Cardiac muscle cell (in vitro differentiated cells and primary cell): ENCODE data around the gene CEMP1. TPM values are rescaled to one million over a fixed set of nuclear protein-coding genes. Genes with fewer than 3 reads are reported as not detected.

Source experiments
- DNase-seq, 2 donors: peaks; one replicate each; pipeline versions ENCODE4 v3.0.0 to v3.0.0-alpha.2; 2010 to 2017; ENCODE audit warnings: low read depth in 1 of 2, low spot score in 1 of 2
- H3K27ac ChIP-seq: fragments of 200-600 bp; sonication (generic); 2 replicates; pipeline ENCODE4 v1.5.1; 2016
- H3K27me3 ChIP-seq: fragments of 200-600 bp; sonication (generic); 2 replicates; pipeline ENCODE4 v1.6.0; 2016; ENCODE audit warnings: control low read depth
- H3K36me3 ChIP-seq: fragments of 200-600 bp; sonication (generic); 2 replicates; pipeline ENCODE4 v1.5.1; 2016; ENCODE audit warnings: control low read depth
- H3K4me1 ChIP-seq: fragments of 200-600 bp; sonication (generic); 2 replicates; pipeline ENCODE4 v1.8.1; 2017; ENCODE audit warnings: low read depth, mild to moderate bottlenecking, mixed run types
- H3K4me3 ChIP-seq: fragments of 200-600 bp; sonication (generic); 2 replicates; pipeline ENCODE4 v1.5.1; 2016; ENCODE audit warnings: mild to moderate bottlenecking
- H3K9me3 ChIP-seq: fragments of 200-600 bp; sonication (generic); 2 replicates; pipeline ENCODE4 v1.5.1; 2017; ENCODE audit warnings: low read depth, mild to moderate bottlenecking, control low read depth
- polyA plus RNA-seq: library from polyadenylated mRNA; unstranded; fragments of >200 nt; fragmentation: Nextera tagmentation; extraction: Ambion mirVana; gene quantifications from 2 replicates; pipeline ENCODE4 v1.2.1, GENCODE V29; 2016
- total RNA-seq: library from RNA; depleted of rRNA; stranded (reverse); fragments of >200 nt; gene quantifications from 2 replicates; pipeline ENCODE4 v1.2.3, GENCODE V29; 2016
- TF ChIP-seq, protein P1 (sequence below): IDR thresholded peaks from 2 replicates; pipeline ENCODE4 v1.5.1; 2012; ENCODE audit warnings: low read depth, mild to moderate bottlenecking, low read length

CEMP1 gene
- total and polyA plus RNA-seq, 2 experiments from 2014 or later = 1.3 to 9.4 TPM

DNA sequence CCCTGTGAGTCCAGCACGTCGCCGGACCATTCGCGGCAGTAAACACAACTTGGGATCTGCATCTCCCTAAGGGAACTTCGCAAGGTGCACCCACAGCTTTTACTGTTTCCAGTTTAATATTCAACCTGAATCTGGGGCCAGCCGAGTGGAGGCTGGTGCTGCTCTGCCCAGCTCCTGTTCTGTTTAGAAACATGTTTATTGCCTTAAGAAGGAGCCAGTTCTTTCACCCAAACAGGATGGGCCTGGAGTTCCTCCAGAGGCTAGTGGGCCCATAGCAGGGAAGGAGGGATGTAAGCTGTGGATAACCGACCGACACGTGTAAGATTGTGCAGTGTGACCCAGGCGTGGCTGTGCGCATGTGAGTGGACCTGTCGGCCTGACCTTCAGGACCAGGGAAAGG, 38.9 kb downstream of the CEMP1 start:
- H3K27me3 ChIP-seq = no peaks in the 10 kb centered on the region
- no peaks in the 10 kb centered on the region for H3K9me3 ChIP-seq
- TF ChIP-seq, protein P1, sequence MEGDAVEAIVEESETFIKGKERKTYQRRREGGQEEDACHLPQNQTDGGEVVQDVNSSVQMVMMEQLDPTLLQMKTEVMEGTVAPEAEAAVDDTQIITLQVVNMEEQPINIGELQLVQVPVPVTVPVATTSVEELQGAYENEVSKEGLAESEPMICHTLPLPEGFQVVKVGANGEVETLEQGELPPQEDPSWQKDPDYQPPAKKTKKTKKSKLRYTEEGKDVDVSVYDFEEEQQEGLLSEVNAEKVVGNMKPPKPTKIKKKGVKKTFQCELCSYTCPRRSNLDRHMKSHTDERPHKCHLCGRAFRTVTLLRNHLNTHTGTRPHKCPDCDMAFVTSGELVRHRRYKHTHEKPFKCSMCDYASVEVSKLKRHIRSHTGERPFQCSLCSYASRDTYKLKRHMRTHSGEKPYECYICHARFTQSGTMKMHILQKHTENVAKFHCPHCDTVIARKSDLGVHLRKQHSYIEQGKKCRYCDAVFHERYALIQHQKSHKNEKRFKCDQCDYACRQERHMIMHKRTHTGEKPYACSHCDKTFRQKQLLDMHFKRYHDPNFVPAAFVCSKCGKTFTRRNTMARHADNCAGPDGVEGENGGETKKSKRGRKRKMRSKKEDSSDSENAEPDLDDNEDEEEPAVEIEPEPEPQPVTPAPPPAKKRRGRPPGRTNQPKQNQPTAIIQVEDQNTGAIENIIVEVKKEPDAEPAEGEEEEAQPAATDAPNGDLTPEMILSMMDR = no peak
- H3K4me1 ChIP-seq = peaks cover 4% of the 10 kb centered on the region
- peaks cover 6% of the 10 kb centered on the region for H3K36me3 ChIP-seq
- H3K4me3 ChIP-seq = no peak overlapping the region
- no peak overlapping the region for H3K27ac ChIP-seq
- no peak for DNase-seq

DNA sequence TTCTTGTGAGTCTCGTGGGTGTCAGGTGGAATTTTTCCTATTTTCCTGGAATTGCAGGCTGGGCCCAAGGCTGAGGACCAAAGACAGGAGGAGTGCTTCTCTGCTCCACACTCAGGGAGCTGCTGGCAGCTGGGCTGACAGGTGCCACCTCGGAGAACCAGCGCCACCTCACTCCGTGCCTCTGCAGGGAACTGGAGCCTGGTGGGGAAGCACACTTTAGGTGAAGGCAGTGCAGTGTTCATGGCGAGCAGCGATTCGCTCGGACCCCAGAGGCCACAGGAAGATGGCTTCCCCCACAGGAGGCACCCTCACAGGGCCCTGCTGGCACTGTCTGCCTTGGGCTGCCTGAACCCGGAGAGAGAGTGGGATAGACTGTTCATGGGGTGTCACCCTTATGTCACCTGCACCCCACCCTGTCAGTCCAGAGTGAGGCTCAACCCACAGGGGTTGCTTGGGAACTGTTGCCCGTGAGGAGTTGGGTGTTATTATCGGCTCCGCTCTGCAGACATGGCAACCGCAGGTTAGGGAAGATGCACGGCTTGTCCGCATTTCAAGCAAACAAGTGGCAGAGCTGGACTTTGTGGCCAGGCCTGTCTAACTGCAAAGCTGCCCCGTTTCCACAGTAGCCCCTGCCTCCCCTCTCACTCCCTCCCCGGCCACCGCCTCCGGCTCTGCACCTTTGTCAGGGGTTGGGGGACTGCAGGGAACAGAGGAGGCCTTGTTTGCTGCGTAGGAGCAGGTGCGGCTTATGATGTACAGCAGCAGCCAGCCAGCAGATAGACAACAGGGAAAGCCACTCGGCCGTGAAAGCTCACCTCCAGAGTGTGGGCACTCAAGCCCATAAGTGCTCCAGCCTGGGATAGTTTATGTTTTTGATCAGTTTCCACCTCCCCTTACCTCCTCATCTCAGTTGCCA, 40.8 kb downstream of the CEMP1 start:
- no peaks in the 10 kb centered on the region for H3K9me3 ChIP-seq

GRCh38 chr16:2489581-2489980, 41.6 kb downstream of the CEMP1 start:
- H3K36me3 ChIP-seq = no peaks in the 10 kb centered on the region
- no peak overlapping the region for H3K4me3 ChIP-seq
- H3K4me1 ChIP-seq = peaks cover 4% of the 10 kb centered on the region
- DNase-seq = no peak
- H3K9me3 ChIP-seq = no peaks in the 10 kb centered on the region
- TF ChIP-seq, protein P1 = no peak
- H3K27ac ChIP-seq = no peak overlapping the region
- no peaks in the 10 kb centered on the region for H3K27me3 ChIP-seq

More for the DNA sequence above, 40.8 kb downstream of the CEMP1 start:
- TF ChIP-seq, protein P1 = no peak
- no peak overlapping the region for H3K4me3 ChIP-seq
- no peaks in the 10 kb centered on the region for H3K36me3 ChIP-seq
- peaks cover 4% of the 10 kb centered on the region for H3K4me1 ChIP-seq
- H3K27ac ChIP-seq = no peak overlapping the region
- H3K27me3 ChIP-seq = no peaks in the 10 kb centered on the region
- no peak for DNase-seq

DNA sequence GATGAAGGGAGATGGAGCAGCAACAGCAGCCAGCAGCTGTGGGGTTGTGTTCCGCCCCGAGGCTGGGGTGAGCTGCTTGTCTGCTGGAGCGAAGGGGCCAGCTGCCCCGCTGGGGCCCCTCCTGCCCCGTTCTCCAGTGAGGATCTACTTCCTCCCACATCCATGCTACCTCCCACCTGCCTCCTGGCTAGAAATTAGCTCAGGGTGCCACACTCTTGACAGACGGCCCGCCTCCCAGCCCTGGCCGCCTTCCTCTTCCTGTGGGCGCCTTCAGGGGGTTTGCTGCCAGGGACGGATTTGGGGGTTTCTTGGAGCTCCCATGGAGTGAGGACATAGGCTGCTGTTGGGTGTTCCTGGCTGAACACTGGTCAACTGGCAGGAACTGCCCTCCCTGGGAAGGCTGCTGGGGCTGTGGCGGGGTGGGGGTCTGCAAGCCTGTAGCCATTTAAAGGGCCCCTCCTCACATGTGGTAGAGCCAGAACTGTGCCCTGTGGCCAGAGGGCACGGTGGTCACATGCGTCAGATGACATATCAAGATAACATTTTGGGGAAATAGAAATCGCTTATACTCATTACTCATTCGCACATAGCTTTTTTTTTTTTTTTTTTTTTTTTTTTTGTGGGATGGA, 43.2 kb downstream of the CEMP1 start:
- H3K9me3 ChIP-seq = no peaks in the 10 kb centered on the region
- H3K27me3 ChIP-seq = no peaks in the 10 kb centered on the region
- no peak overlapping the region for H3K4me3 ChIP-seq
- no peak overlapping the region for H3K27ac ChIP-seq
- TF ChIP-seq, protein P1 = no peak
- no peak for DNase-seq
- H3K4me1 ChIP-seq = peaks cover 9% of the 10 kb centered on the region
- no peaks in the 10 kb centered on the region for H3K36me3 ChIP-seq

DNA sequence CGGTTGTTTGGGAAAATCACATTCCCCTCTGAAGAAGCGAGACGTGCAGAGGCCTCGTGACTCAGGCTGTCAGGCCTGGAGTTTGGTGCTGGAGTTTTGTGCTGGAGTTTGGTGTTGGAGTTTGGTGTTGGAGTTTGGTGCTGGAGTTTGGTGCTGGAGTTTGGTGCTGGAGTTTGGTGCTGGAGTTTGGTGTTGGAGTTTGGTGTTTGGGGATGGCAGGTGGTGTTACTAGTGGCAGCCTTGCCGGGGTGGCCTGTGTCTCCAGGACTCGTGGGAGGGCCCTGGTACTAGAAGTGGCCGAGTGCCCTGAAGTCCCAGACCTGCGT, 43.7 kb downstream of the CEMP1 start:
- H3K4me3 ChIP-seq = no peak overlapping the region
- no peaks in the 10 kb centered on the region for H3K27me3 ChIP-seq
- TF ChIP-seq, protein P1 = no peak
- no peak for DNase-seq
- no peaks in the 10 kb centered on the region for H3K9me3 ChIP-seq
- no peaks in the 10 kb centered on the region for H3K36me3 ChIP-seq
- no peak overlapping the region for H3K27ac ChIP-seq
- peaks cover 9% of the 10 kb centered on the region for H3K4me1 ChIP-seq
